ENCODE data around the gene YEATS2. TPM values are rescaled to one million over a fixed set of nuclear protein-coding genes. Genes with fewer than 3 reads are reported as not detected.

The YEATS2 gene
- polyA plus RNA-seq, 3 donors = 4.2 to 33.0 (median 5.0) TPM

- H3K4me2 ChIP-seq (replicated peaks; ENCODE audit: extremely low read depth, low read length, poor library complexity, severe bottlenecking) = no peak overlapping the region
- no peak overlapping the region for H3K27ac Mint-ChIP-seq
Measured at GRCh38 chr3:183845090-183845489, 147.5 kb downstream of the YEATS2 start.

GRCh38 chr3:183845608-183846288, 148.2 kb downstream of the YEATS2 start:
- H3K36me3 ChIP-seq (replicated peaks in 1 of 2; ENCODE audit: control insufficient read depth in 1 of 2, insufficient read depth in 2 of 2, low read length in 2 of 2) = peaks cover 83 to 99% of the 10 kb centered on the region in 2 donors
- H3K27me3 ChIP-seq (ENCODE audit: control insufficient read depth in 2 of 2, insufficient read depth in 2 of 2, low read length in 2 of 2) = no peaks in the 10 kb centered on the region
- peak overlapping the region in 1 of 2 donors; percentile 62 for H3K27ac ChIP-seq (ENCODE audit: low read depth in 1 of 2, low read length in 2 of 2)
- Mint-ChIP-seq H3K4me1 (peaks cover 6% of the 10 kb centered on the region), H3K27ac (peak overlapping the region in 5 of 7 donors; percentile 47 to 79 (median 57)), H3K4me3 (no peak overlapping the region), H3K36me3 (peaks cover 62 to 88% of the 10 kb centered on the region in 2 donors), H3K27me3 (ENCODE audit: low read depth in 3 of 3) (peaks cover 0 to 1% (median 0%) of the 10 kb centered on the region in 3 donors), H3K9me3 (no peaks in the 10 kb centered on the region)
- H3K9ac ChIP-seq (ENCODE audit: insufficient read depth, low read length, poor library complexity, severe bottlenecking) = no peak overlapping the region
- no peak for TF ChIP-seq CTCF (IDR thresholded peaks at IDR 0.05)
- intact Hi-C loops (cut with micrococcal nuclease) = no loop called here
- no peak for DNase-seq
- H3K4me2 ChIP-seq (replicated peaks; ENCODE audit: extremely low read depth, low read length, poor library complexity, severe bottlenecking) = no peak overlapping the region
- 64% methylated on average over 5 of the region's 13 CpGs for WGBS (ENCODE audit: insufficient coverage)
- H3K9me3 ChIP-seq (replicated peaks in 1 of 2; ENCODE audit: control insufficient read depth in 1 of 2, insufficient read depth in 1 of 2, low read length in 2 of 2) = no peaks in the 10 kb centered on the region
- H3K79me2 ChIP-seq (ENCODE audit: insufficient read depth, low read length) = peaks cover 28% of the 10 kb centered on the region
- no peak overlapping the region for H2AFZ ChIP-seq (ENCODE audit: insufficient read depth, low read depth, low read length, poor library complexity, severe bottlenecking)
- H3K4me1 ChIP-seq (ENCODE audit: control insufficient read depth in 1 of 2, insufficient read depth in 2 of 2, low read length in 2 of 2) = no peaks in the 10 kb centered on the region
- H3K4me3 ChIP-seq (replicated peaks in 1 of 3; ENCODE audit: low read depth in 2 of 3, low read length in 3 of 3) = no peak overlapping the region
- peaks cover 64% of the 10 kb centered on the region for H4K20me1 ChIP-seq (ENCODE audit: insufficient read depth, low read length)

More at GRCh38 chr3:183845090-183845489, 147.5 kb downstream of the YEATS2 start:
- Histone ChIP-seq H4K20me1 (ENCODE audit: insufficient read depth, low read length) (peaks cover 58% of the 10 kb centered on the region), H3K79me2 (ENCODE audit: insufficient read depth, low read length) (peaks cover 21% of the 10 kb centered on the region), H3K4me1 (ENCODE audit: control insufficient read depth in 1 of 2, insufficient read depth in 2 of 2, low read length in 2 of 2) (no peaks in the 10 kb centered on the region), H3K9me3 (replicated peaks in 1 of 2; ENCODE audit: control insufficient read depth in 1 of 2, insufficient read depth in 1 of 2, low read length in 2 of 2) (no peaks in the 10 kb centered on the region), H3K9ac (ENCODE audit: insufficient read depth, low read length, poor library complexity, severe bottlenecking) (no peak overlapping the region), H3K4me3 (replicated peaks in 1 of 3; ENCODE audit: low read depth in 2 of 3, low read length in 3 of 3) (no peak overlapping the region), H3K27ac (ENCODE audit: low read depth in 1 of 2, low read length in 2 of 2) (peak overlapping the region in 1 of 2 donors; percentile 62), H3K27me3 (ENCODE audit: control insufficient read depth in 2 of 2, insufficient read depth in 2 of 2, low read length in 2 of 2) (no peaks in the 10 kb centered on the region), H2AFZ (ENCODE audit: insufficient read depth, low read depth, low read length, poor library complexity, severe bottlenecking) (no peak overlapping the region), H3K36me3 (replicated peaks in 1 of 2; ENCODE audit: control insufficient read depth in 1 of 2, insufficient read depth in 2 of 2, low read length in 2 of 2) (peaks cover 84 to 98% of the 10 kb centered on the region in 2 donors)
- H3K9me3 Mint-ChIP-seq = no peaks in the 10 kb centered on the region
- no peak for TF ChIP-seq CTCF (IDR thresholded peaks at IDR 0.05)
- H3K36me3 Mint-ChIP-seq = peaks cover 61 to 88% of the 10 kb centered on the region in 2 donors
- DNase-seq = no peak
- WGBS (ENCODE audit: insufficient coverage) = 100% methylated on average over 1 of the region's 4 CpGs
- peaks cover 6% of the 10 kb centered on the region for H3K4me1 Mint-ChIP-seq
- peaks cover 0 to 1% (median 0%) of the 10 kb centered on the region in 3 donors for H3K27me3 Mint-ChIP-seq (ENCODE audit: low read depth in 3 of 3)
- no peak overlapping the region for H3K4me3 Mint-ChIP-seq
- intact Hi-C loops (cut with micrococcal nuclease) = no loop called here
